HEK293 (cell line): ENCODE results near the gene OR2AT4.

Experiments used
- ATF2 ChIP-seq: fragments of 450-650 bp; formaldehyde crosslinking; IDR thresholded peaks from 2 replicates; pipeline ENCODE4 v1.5.1; 2016; ENCODE audit warnings: missing biosample characterization, missing genetic modification characterization, low read depth
- BCL11B ChIP-seq: fragments of 450-650 bp; formaldehyde crosslinking; IDR thresholded peaks from 2 replicates; pipeline ENCODE4 v1.5.1; 2016; ENCODE audit warnings: low read depth, missing biosample characterization, missing genetic modification characterization
- CTCF ChIP-seq: fragments of 450-650 bp; formaldehyde crosslinking; IDR thresholded peaks from 2 replicates; pipeline ENCODE4 v1.5.1; 2016; ENCODE audit warnings: missing biosample characterization, missing genetic modification characterization
- ELK4 ChIP-seq: IDR thresholded peaks from 2 replicates; pipeline ENCODE4 v1.6.1; 2011; ENCODE audit warnings: mild to moderate bottlenecking, low read depth, low read length, borderline replicate concordance
- IKZF3 ChIP-seq: fragments of 450-650 bp; IDR thresholded peaks from 2 replicates; pipeline ENCODE4 v1.5.0; 2018; ENCODE audit warnings: missing biosample characterization, mild to moderate bottlenecking, missing genetic modification characterization, moderate library complexity
- REST ChIP-seq: fragments of 450-650 bp; formaldehyde crosslinking; IDR thresholded peaks from 2 replicates; pipeline ENCODE4 v1.5.1; 2016; ENCODE audit warnings: missing biosample characterization, missing genetic modification characterization
- YY1 ChIP-seq: fragments of 450-650 bp; formaldehyde crosslinking; IDR thresholded peaks from 2 replicates; pipeline ENCODE4 v1.5.1; 2018; ENCODE audit warnings: missing biosample characterization, missing genetic modification characterization
- ZBTB21 ChIP-seq: fragments of 450-650 bp; formaldehyde crosslinking; IDR thresholded peaks from 2 replicates; pipeline ENCODE4 v1.5.1; 2017; ENCODE audit warnings: missing biosample characterization, missing genetic modification characterization
- ZBTB44 ChIP-seq: fragments of 450-650 bp; IDR thresholded peaks from 2 replicates; pipeline ENCODE4 v1.5.1; 2018; ENCODE audit warnings: missing biosample characterization, mild to moderate bottlenecking, missing genetic modification characterization
- ZNF133 ChIP-seq: fragments of 450-650 bp; formaldehyde crosslinking; IDR thresholded peaks from 2 replicates; pipeline ENCODE4 v1.5.1; 2016; ENCODE audit warnings: missing biosample characterization, missing genetic modification characterization
- ZNF404 ChIP-seq: fragments of 450-650 bp; formaldehyde crosslinking; IDR thresholded peaks from 2 replicates; pipeline ENCODE4 v1.5.1; 2017; ENCODE audit warnings: missing biosample characterization, missing genetic modification characterization
- ZNF558 ChIP-seq: fragments of 450-650 bp; formaldehyde crosslinking; IDR thresholded peaks from 2 replicates; pipeline ENCODE4 v1.5.1; 2016; ENCODE audit warnings: missing biosample characterization, missing genetic modification characterization
- ZNF629 ChIP-seq: fragments of 450-650 bp; formaldehyde crosslinking; IDR thresholded peaks from 2 replicates; pipeline ENCODE4 v1.5.1; 2017; ENCODE audit warnings: missing biosample characterization, missing genetic modification characterization

- TF ChIP-seq ZBTB21 (no peak), REST (no peak), IKZF3 (tag by site-specific recombination) (no peak), ZNF629 (no peak), ZNF558 (tag by site-specific recombination) (no peak), BCL11B (tag by site-specific recombination) (no peak), ELK4 (no peak), CTCF (no peak), ZNF404 (no peak), ATF2 (tag by site-specific recombination) (no peak), ZNF133 (tag by site-specific recombination) (no peak), YY1 (tag by site-specific recombination) (no peak), ZBTB44 (tag by site-specific recombination) (no peak)
Measured at GRCh38 chr11:75103380-75104026, 6.8 kb upstream of the OR2AT4 start.
